ENCODE data around the gene TLCD3B. TPM values are rescaled to one million over a fixed set of nuclear protein-coding genes. Genes with fewer than 3 reads are reported as not detected.
A peak's percentile ranks its signal among the peaks of the same experiment; 100 is the strongest.

TLCD3B gene
- total RNA-seq, 1 donor from 2014 or later = 2.1 TPM

DNA sequence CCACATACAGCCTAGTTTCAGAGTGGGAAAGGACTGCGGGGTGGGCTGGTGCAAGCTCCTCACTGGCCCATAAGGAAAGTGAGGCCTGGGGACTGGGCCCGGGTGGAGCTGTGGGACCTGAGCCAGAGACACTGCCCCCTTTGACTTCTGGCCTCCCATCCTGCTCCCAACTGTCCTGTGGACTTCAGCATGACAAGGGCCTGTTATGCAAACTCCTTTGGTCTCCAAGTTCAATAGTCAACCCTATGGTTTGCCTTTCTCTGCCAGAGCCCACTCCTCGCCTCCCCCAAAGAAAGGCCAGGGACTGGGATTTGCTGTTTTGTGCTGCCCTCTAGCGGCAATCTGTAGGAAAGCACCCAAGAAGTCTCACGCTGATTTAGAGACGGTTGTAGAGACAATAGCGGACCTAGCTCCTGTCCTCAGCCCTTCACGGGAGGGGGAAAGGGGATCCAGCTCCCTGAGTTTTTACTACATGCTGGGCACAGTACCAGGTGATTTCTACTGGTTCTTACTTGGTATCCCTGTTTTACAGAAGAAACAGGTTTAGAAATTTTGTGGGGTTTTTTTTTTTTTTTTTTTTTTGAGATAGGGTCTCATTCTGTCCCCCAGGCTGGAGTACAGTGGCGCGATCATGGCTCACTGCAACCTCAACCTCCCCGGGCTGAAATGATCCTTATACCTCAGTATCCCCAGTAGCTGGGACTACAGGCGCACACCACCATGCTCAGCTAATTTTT is 1.2 kb upstream of the TLCD3B start:
- H3K27me3 Mint-ChIP-seq = peaks cover 68% of the 10 kb centered on the region
- no peak overlapping the region for H3K27ac Mint-ChIP-seq
- H3K36me3 Mint-ChIP-seq = no peaks in the 10 kb centered on the region
- no peaks in the 10 kb centered on the region for H3K9me3 Mint-ChIP-seq
- peaks cover 5% of the 10 kb centered on the region for H3K4me1 Mint-ChIP-seq (ENCODE audit: unreplicated experiment)
- TF ChIP-seq, protein P1, sequence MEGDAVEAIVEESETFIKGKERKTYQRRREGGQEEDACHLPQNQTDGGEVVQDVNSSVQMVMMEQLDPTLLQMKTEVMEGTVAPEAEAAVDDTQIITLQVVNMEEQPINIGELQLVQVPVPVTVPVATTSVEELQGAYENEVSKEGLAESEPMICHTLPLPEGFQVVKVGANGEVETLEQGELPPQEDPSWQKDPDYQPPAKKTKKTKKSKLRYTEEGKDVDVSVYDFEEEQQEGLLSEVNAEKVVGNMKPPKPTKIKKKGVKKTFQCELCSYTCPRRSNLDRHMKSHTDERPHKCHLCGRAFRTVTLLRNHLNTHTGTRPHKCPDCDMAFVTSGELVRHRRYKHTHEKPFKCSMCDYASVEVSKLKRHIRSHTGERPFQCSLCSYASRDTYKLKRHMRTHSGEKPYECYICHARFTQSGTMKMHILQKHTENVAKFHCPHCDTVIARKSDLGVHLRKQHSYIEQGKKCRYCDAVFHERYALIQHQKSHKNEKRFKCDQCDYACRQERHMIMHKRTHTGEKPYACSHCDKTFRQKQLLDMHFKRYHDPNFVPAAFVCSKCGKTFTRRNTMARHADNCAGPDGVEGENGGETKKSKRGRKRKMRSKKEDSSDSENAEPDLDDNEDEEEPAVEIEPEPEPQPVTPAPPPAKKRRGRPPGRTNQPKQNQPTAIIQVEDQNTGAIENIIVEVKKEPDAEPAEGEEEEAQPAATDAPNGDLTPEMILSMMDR (conservative IDR thresholded peaks at IDR 0.05) = peak; percentile 89
- H3K4me3 Mint-ChIP-seq = peak overlapping the region; percentile 79
- no peak for DNase-seq (ENCODE audit: extremely low spot score, unreplicated experiment)

DNA sequence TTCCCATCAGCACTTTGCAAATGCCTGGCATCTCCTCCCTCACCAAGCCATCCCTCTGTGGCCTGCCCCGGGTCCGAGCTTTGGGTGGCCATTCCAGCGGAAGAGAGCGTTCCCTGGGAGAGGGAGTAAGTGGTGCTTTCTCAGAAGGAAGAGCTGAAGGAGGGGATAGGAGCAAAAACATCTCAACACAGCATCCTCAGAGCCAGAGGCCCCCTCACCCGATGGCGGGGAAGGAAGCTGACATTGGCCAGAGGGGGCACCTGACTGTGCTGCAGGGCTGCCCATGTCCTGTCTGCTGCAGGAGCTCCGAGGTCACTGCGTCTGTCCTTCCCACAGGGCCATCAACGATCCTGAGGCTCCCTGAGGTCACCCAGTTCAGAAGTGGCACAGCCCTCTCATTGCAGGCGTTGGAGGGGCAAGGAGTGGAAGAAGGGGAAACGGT is 427 bp upstream of the TLCD3B start:
- TF ChIP-seq, protein P1 (conservative IDR thresholded peaks at IDR 0.05) = no peak
- Mint-ChIP-seq H3K4me3 (no peak overlapping the region), H3K27ac (no peak overlapping the region), H3K4me1 (ENCODE audit: unreplicated experiment) (peaks cover 5% of the 10 kb centered on the region), H3K9me3 (no peaks in the 10 kb centered on the region), H3K27me3 (peaks cover 74% of the 10 kb centered on the region), H3K36me3 (no peaks in the 10 kb centered on the region)
- DNase-seq (ENCODE audit: extremely low spot score, unreplicated experiment) = no peak

DNA sequence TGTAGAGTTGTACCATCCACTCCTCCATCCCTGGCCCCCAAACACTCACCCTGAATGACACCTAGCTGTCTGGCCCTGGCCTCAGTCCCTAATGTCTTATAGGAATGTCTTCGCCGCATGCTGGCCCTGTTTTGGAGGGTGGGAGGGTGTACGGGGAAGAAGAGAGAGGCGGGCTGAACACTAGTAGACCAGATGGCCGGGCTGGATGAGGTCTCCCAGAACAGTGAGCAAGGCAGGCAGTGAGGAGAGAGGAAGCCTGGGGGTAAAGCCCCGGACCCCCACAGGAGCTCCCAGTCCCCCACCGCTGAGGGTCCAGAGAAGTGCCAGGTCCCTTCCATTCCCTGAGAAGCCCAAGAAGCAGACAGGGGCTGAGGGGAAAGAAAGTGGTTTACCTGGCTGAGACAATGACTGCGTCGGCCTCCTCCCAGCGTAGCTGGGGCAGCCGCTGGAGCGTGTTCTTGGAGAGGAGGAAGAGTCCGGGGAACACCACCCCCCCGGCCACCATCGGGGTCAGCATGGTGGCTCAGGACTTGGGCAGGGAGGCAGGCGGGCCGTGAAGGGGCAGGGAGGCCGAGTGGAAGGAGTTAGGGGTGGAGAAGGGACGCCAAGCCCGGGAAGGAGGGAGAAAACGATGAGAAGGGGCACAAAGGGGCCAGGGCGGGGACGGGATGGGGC is 923 bp downstream of the TLCD3B start:
- Mint-ChIP-seq H3K27ac (no peak overlapping the region), H3K9me3 (no peaks in the 10 kb centered on the region), H3K4me1 (ENCODE audit: unreplicated experiment) (peaks cover 5% of the 10 kb centered on the region), H3K27me3 (peaks cover 69% of the 10 kb centered on the region), H3K36me3 (no peaks in the 10 kb centered on the region), H3K4me3 (peak overlapping the region; percentile 60)
- TF ChIP-seq, protein P1 (conservative IDR thresholded peaks at IDR 0.05) = no peak
- DNase-seq (ENCODE audit: extremely low spot score, unreplicated experiment) = no peak

DNA sequence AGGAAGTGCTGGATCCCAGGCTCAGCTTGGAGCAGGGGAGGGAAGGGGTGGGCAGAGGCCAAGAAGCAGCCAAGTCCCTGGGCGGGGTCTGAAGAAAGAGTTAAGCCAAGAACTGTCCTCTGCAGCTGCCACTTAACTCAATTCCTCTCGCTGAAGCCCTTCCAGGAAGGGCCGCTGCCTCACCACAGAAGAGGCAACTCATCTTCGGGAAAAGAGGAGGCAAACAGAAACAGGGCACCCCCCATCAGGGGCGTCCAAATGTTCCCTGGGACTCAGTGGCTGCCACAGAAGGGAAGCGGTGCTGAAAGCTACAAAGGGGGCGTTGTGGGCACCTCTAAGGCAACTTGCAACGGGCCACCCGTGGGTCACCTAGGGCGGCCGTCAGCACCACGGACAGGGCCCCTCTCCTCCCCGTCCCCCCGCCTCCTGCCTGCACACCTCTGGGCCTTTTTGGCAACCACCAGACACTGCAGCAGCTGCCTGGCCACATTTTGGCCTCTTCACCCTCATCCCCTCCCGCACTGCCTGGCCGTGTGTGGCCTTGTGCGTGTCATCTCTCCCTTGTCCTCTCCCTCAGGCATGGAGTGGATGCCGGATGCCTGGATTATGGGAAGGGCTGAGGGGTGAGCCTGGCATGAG is 2.5 kb downstream of the TLCD3B start:
- no peak for DNase-seq (ENCODE audit: extremely low spot score, unreplicated experiment)
- H3K27ac Mint-ChIP-seq = no peak overlapping the region
- no peak overlapping the region for H3K4me3 Mint-ChIP-seq
- peaks cover 66% of the 10 kb centered on the region for H3K27me3 Mint-ChIP-seq
- H3K4me1 Mint-ChIP-seq (ENCODE audit: unreplicated experiment) = peaks cover 5% of the 10 kb centered on the region
- H3K36me3 Mint-ChIP-seq = no peaks in the 10 kb centered on the region
- TF ChIP-seq, protein P1 (conservative IDR thresholded peaks at IDR 0.05) = no peak
- no peaks in the 10 kb centered on the region for H3K9me3 Mint-ChIP-seq

DNA sequence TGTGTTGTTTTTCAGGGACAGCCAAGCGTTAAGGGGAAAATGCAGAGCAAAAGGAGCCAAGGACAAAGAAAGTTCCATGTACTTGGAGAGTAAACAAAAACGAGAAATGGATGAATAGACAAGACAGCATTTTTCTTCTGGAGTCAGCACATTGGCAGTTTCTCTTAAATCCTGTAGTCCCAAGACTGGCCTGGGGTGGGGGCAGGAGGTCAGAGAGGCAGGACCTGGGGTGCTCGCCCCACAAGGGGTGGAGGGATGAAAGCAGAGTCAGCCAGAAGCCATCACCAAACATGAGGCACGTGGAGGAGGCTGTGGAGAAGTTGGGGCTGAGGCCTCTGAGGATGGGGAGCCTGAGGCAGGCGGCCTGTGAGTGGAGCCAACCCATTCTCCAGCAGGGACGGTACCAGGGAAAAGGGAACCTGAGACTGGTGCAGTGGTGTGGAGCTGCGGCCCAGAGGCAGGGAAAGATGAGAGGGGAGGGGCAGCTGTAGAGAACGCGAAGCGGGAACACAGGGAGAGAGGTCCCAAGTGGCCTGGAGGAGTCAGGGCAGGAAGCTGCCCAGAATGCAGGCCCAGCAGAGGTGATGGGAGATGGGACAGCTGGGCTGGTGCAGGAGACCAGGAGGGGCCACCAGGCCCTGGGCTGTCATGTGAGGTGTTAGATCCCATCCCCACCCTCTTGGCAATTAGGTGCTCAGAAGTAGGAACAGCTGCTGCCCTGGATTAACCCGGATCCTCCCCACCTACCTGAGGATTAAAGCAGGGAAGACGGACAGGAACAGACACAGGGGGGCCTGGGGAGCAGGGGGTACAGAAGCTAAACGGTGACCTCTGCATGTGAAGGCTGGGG is 3.3 kb downstream of the TLCD3B start:
- H3K36me3 Mint-ChIP-seq = no peaks in the 10 kb centered on the region
- DNase-seq (ENCODE audit: extremely low spot score, unreplicated experiment) = no peak
- no peak overlapping the region for H3K4me3 Mint-ChIP-seq
- H3K27ac Mint-ChIP-seq = no peak overlapping the region
- peaks cover 64% of the 10 kb centered on the region for H3K27me3 Mint-ChIP-seq
- peaks cover 5% of the 10 kb centered on the region for H3K4me1 Mint-ChIP-seq (ENCODE audit: unreplicated experiment)
- TF ChIP-seq, protein P1 (conservative IDR thresholded peaks at IDR 0.05) = no peak
- no peaks in the 10 kb centered on the region for H3K9me3 Mint-ChIP-seq
